ENCODE measurements around the gene YPEL2.
"Not testable (repeated sequence)": the region's sequence is repeated elsewhere in the genome, so short reads cannot be mapped to it uniquely, and the experiment has no call there.

YPEL2 gene

GRCh38 chr17:59409336-59410048 lies 78.0 kb downstream of the YPEL2 start:
- Histone ChIP-seq H3K79me2 (no peaks in the 10 kb centered on the region), H3K4me1 (peaks cover 32% of the 10 kb centered on the region), H2AFZ (no peak overlapping the region), H3K9ac (no peak overlapping the region), H3K27ac (no peak overlapping the region), H3K27me3 (ENCODE audit: control insufficient read depth, insufficient read depth, low read length) (no peaks in the 10 kb centered on the region), H3K4me2 (ENCODE audit: low read length) (no peak overlapping the region), H3K9me3 (ENCODE audit: control insufficient read depth, low read length) (no peaks in the 10 kb centered on the region), H3K36me3 (ENCODE audit: control insufficient read depth, insufficient read depth, low read length) (no peaks in the 10 kb centered on the region), H3K4me3 (ENCODE audit: low read depth, low read length) (no peak overlapping the region)
- no peak for TF ChIP-seq CTCF (IDR thresholded peaks at IDR 0.05)

GRCh38 chr17:59410049-59410437 lies 78.6 kb downstream of the YPEL2 start:
- Histone ChIP-seq H3K79me2 (no peaks in the 10 kb centered on the region), H3K27ac (no peak overlapping the region), H3K27me3 (ENCODE audit: control insufficient read depth, insufficient read depth, low read length) (no peaks in the 10 kb centered on the region), H3K9ac (no peak overlapping the region), H3K4me2 (ENCODE audit: low read length) (no peak overlapping the region), H3K4me3 (ENCODE audit: low read depth, low read length) (no peak overlapping the region), H2AFZ (no peak overlapping the region), H3K4me1 (peaks cover 26% of the 10 kb centered on the region), H3K9me3 (ENCODE audit: control insufficient read depth, low read length) (no peaks in the 10 kb centered on the region), H3K36me3 (ENCODE audit: control insufficient read depth, insufficient read depth, low read length) (no peaks in the 10 kb centered on the region)
- no peak for TF ChIP-seq CTCF (IDR thresholded peaks at IDR 0.05)

- not testable (repeated sequence) for H3K4me3 ChIP-seq (ENCODE audit: low read depth, low read length); H3K36me3 ChIP-seq (ENCODE audit: control insufficient read depth, insufficient read depth, low read length); H3K4me2 ChIP-seq (ENCODE audit: low read length); H3K79me2 ChIP-seq; H3K9ac ChIP-seq; H2AFZ ChIP-seq; H3K27me3 ChIP-seq (ENCODE audit: control insufficient read depth, insufficient read depth, low read length); H3K9me3 ChIP-seq (ENCODE audit: control insufficient read depth, low read length); H3K27ac ChIP-seq
- H3K4me1 ChIP-seq: peaks cover 11% of the 10 kb centered on the region
Measured at GRCh38 chr17:59412431-59412830, 81.0 kb downstream of the YPEL2 start.

- no peaks in the 10 kb centered on the region for H3K27me3 ChIP-seq (ENCODE audit: control insufficient read depth, insufficient read depth, low read length)
- TF ChIP-seq CTCF (IDR thresholded peaks at IDR 0.05): no peak
- H3K4me1 ChIP-seq: peaks cover 4% of the 10 kb centered on the region
- H3K9ac ChIP-seq: no peak overlapping the region
- H3K79me2 ChIP-seq: no peaks in the 10 kb centered on the region
- H2AFZ ChIP-seq: no peak overlapping the region
- H3K9me3 ChIP-seq (ENCODE audit: control insufficient read depth, low read length): no peaks in the 10 kb centered on the region
- H3K36me3 ChIP-seq (ENCODE audit: control insufficient read depth, insufficient read depth, low read length): no peaks in the 10 kb centered on the region
- H3K4me3 ChIP-seq (ENCODE audit: low read depth, low read length): no peak overlapping the region
- no peak overlapping the region for H3K4me2 ChIP-seq (ENCODE audit: low read length)
- no peak overlapping the region for H3K27ac ChIP-seq
Measured at GRCh38 chr17:59413014-59413766, 81.7 kb downstream of the YPEL2 start.

- Histone ChIP-seq H3K36me3 (ENCODE audit: control insufficient read depth, insufficient read depth, low read length) (no peaks in the 10 kb centered on the region), H3K4me3 (ENCODE audit: low read depth, low read length) (no peak overlapping the region), H2AFZ (no peak overlapping the region), H3K27ac (peak overlapping the region; percentile 11), H3K79me2 (no peaks in the 10 kb centered on the region), H3K9ac (no peak overlapping the region), H3K9me3 (ENCODE audit: control insufficient read depth, low read length) (no peaks in the 10 kb centered on the region), H3K4me1 (peaks cover 16% of the 10 kb centered on the region), H3K4me2 (ENCODE audit: low read length) (no peak overlapping the region), H3K27me3 (ENCODE audit: control insufficient read depth, insufficient read depth, low read length) (no peaks in the 10 kb centered on the region)
- TF ChIP-seq CTCF (IDR thresholded peaks at IDR 0.05): no peak
Measured at GRCh38 chr17:59415397-59415796, 83.9 kb downstream of the YPEL2 start.

All from parathyroid adenoma (tissue), 2 donors.